HG03378 (cell line): ENCODE data around the gene SCAF1.

Source experiments
- ATAC-seq: cut with Tn5 transposase; IDR thresholded peaks from one replicate; pipeline ENCODE4 v1.9.1; 2021; ENCODE audit warnings: mild to moderate bottlenecking, moderate library complexity; ENCODE audit not compliant: unreplicated experiment

Gene SCAF1

GRCh38 chr19:49641688-49642491 lies at the start of gene SCAF1:
TSS of gene SCAF1 (plus strand) at chr19:49642209. CDS start at chr19:49645027, 2,818 bp downstream.
- peak; percentile 52 for ATAC-seq

- no peak for ATAC-seq
Measured at GRCh38 chr19:49592486-49593232, 49.4 kb upstream of the SCAF1 start.

- peak; percentile 37 for ATAC-seq
Measured at GRCh38 chr19:49593233-49594113, 48.5 kb upstream of the SCAF1 start.

- no peak for ATAC-seq
Measured at GRCh38 chr19:49594157-49594992, 47.6 kb upstream of the SCAF1 start.

- ATAC-seq = no peak
Measured at GRCh38 chr19:49594993-49595818, 46.8 kb upstream of the SCAF1 start.

DNA sequence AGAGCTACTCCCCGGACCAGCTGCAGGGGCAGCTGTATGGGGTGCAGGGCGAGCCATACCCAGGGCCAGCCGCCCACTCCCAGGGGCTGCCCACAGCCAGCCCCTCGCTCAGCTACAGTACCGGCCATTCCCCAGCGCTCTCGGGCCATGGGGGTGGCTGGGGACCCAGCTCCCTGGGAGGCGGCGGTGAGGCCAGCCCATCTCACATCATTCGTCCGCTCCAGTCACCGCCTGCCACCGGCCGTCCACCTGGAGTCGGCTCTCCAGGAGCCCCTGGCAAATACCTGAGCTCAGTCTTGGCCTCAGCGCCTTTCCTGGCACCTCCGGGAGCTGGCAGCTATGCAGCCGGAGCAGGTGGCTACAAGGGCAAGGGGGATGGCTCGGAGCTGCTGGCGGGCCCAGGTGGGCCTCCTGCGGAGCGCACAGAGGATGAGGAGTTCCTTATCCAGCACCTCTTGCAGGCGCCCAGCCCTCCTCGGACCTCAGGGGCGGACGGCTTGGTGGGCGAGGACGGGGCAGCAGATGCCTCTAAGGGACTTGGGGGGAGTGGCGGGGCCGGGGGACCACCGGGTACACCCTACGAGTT lies 46.1 kb upstream of the SCAF1 start:
- ATAC-seq = no peak

DNA sequence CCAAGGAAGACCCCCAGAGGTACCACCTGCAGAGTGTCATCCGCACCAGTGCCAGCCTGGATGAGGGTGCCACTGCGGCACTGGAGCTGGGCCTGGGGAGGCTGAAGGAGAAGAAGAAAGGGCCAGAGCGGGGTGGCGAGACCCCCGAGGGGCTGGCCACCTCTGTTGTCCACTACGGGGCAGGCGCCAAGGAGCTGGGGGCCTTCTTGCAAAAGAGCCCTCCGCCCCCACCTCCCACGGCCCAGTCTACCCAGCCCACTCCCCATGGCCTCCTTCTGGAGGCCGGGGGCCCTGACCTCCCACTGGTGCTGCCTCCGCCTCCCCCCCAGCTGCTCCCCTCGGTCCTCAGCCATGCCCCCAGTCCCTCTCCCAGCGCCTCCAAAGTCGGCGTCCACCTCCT lies 45.6 kb upstream of the SCAF1 start:
- ATAC-seq = no peak

- ATAC-seq = no peak
Measured at GRCh38 chr19:49596954-49597702, 44.9 kb upstream of the SCAF1 start.

GRCh38 chr19:49597703-49597974 lies 44.4 kb upstream of the SCAF1 start:
- ATAC-seq = no peak

DNA sequence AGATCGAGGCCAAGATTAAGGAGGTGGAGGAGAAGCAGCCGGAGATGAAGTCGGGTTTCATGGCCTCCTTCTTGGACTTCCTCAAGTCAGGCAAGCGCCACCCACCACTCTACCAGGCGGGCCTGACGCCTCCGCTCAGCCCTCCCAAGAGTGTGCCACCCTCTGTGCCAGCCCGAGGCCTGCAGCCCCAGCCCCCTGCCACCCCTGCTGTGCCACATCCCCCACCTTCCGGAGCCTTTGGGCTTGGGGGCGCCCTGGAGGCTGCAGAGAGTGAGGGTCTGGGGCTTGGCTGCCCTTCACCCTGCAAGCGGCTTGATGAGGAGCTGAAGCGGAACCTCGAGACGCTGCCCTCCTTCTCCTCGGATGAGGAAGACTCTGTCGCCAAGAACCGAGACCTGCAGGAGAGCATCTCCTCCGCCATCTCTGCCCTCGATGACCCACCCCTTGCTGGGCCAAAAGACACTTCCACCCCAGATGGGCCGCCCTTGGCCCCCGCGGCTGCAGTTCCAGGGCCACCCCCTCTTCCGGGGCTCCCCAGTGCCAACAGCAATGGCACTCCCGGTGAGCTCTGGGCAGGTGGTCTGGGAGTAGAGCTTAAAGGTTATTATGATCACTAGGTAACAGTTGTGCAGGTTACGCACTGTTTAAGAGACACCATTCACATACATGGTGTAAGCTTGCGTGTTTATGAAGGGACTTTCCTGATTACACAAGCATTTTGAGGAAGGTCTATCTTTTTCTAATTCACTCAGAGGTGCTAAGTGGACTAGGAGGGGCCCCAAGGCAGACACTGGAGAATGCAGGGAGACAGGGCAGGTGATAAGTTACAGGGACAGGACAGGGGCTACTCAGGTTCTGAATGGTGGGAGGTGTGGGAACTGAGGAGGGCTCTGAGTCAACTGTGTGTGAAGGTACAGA lies 42.4 kb upstream of the SCAF1 start:
- ATAC-seq = no peak

DNA sequence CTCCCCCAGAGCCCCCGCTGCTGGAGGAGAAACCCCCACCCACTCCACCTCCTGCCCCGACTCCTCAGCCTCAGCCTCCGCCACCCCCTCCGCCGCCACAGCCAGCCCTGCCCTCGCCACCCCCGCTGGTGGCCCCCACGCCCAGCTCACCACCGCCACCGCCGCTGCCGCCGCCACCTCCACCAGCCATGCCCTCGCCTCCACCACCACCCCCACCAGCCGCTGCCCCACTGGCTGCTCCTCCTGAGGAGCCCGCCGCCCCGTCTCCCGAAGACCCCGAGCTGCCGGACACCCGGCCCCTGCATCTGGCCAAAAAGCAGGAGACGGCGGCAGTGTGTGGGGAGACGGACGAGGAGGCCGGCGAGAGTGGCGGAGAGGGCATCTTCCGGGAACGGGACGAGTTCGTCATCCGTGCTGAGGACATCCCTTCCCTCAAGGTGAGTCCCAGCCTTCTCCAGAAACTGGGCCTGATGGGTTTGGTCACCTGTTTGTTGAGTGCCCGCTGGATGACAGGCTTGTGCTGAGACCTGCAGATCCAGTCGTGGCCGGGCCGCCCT lies 40.4 kb upstream of the SCAF1 start:
- no peak for ATAC-seq

DNA sequence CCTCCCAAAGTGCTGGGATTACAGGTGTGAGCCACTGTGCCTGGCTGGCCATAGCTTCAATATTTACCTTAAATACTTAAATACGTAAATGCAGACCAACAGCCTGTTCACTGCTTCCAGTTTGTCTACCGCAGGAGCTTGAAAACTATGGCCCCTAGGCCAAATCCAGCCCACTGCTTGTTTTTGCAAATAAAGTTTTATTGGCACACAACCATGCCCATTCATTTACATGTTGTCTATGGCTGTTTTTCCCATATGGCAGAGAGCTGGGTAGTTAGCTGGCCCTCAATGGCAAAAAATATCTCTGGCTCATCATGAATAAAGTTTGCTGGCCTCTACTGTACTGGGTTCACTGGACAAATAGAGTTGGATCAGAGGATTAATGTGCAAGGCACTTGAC lies 39.2 kb upstream of the SCAF1 start:
- ATAC-seq = no peak

DNA sequence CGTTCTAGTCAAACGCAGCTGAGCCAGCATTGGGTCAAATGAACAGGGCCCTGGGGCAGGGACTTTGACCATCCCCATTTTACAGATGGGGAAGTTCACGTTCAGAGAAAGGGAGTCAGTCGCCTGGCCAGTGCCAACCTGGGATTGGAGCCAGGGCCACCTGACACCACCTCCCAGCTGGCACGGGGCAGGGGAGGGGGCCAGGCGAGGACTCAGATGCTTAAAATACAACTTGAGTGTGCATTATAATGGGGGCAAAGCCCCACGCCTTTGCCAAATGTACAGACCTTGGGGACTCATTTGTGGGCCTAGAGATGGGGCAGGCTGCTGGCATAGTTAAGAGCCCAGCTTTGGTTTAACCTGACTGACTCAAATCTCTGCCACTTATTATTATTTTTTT lies 36.4 kb upstream of the SCAF1 start:
- ATAC-seq = no peak

- ATAC-seq = no peak
Measured at GRCh38 chr19:49609499-49610092, 32.4 kb upstream of the SCAF1 start.

- no peak for ATAC-seq
Measured at GRCh38 chr19:49613374-49613773, 28.6 kb upstream of the SCAF1 start.

DNA sequence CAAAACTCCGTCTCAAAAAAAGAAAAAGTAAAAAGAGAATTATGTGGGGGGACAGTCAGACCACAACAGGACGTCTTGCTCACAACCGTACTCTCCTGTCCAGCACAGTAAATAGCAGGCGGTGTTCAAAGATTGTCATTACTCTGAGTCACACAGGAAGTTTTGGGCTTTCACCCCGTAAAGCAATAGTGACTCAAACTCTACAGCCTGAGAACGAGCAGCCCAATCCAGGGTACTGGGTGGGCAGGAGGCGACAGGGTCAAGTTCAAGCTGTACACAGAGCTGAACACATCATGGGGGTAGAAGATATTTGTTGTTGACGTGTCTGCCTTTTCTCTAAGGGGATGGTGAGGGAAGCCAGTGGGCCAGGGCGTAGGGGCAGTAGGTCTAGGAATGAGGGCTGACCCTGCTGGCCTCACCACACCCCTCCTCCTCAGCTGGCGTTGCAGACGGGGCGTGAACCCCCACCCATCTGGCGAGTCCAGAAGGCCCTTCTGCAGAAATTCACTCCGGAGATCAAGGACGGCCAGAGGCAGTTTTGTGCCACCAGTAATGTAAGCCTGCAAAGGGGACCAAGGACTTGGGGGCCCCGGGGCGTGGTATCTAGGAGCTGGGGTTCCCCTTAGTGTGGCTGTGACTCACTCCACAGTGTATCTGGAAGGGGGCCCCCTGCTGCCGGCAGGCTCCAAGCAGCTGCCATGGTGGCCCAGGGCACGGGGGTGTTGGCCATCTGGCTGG lies 27.7 kb upstream of the SCAF1 start:
- no peak for ATAC-seq
